ENCODE measurements around the gene TSKS. TPM values are rescaled to one million over a fixed set of nuclear protein-coding genes. Genes with fewer than 3 reads are reported as not detected.

TSKS gene
- polyA plus RNA-seq, 3 donors = 0.37 to 0.81 (median 0.51) TPM

- Histone ChIP-seq H3K9me3 (replicated peaks in 1 of 2; ENCODE audit: control insufficient read depth in 1 of 2, insufficient read depth in 1 of 2, low read length in 2 of 2) (no peaks in the 10 kb centered on the region), H2AFZ (ENCODE audit: insufficient read depth, low read depth, low read length, poor library complexity, severe bottlenecking) (peak overlapping the region; percentile 29), H3K79me2 (ENCODE audit: insufficient read depth, low read length) (no peaks in the 10 kb centered on the region), H3K36me3 (replicated peaks in 1 of 2; ENCODE audit: control insufficient read depth in 1 of 2, insufficient read depth in 2 of 2, low read length in 2 of 2) (no peaks in the 10 kb centered on the region), H3K27ac (ENCODE audit: low read depth in 1 of 2, low read length in 2 of 2) (peak overlapping the region; percentile 8 to 78), H3K27me3 (ENCODE audit: control insufficient read depth in 2 of 2, insufficient read depth in 2 of 2, low read length in 2 of 2) (no peaks in the 10 kb centered on the region), H3K4me1 (ENCODE audit: control insufficient read depth in 1 of 2, insufficient read depth in 2 of 2, low read length in 2 of 2) (peaks cover 11 to 19% of the 10 kb centered on the region in 2 donors), H4K20me1 (ENCODE audit: insufficient read depth, low read length) (no peaks in the 10 kb centered on the region), H3K4me3 (replicated peaks in 1 of 3; ENCODE audit: low read depth in 2 of 3, low read length in 3 of 3) (no peak overlapping the region), H3K9ac (ENCODE audit: insufficient read depth, low read length, poor library complexity, severe bottlenecking) (peak overlapping the region; percentile 32), H3K4me2 (replicated peaks; ENCODE audit: extremely low read depth, low read length, poor library complexity, severe bottlenecking) (no peak overlapping the region)
- no peak for TF ChIP-seq CTCF (IDR thresholded peaks at IDR 0.05)
- intact Hi-C loops (cut with micrococcal nuclease) = no loop called here
- no peaks in the 10 kb centered on the region for H3K36me3 Mint-ChIP-seq
- H3K4me3 Mint-ChIP-seq = peak overlapping the region; percentile 37 to 59
- peak overlapping the region; percentile 24 to 83 (median 72) for H3K27ac Mint-ChIP-seq
- H3K9me3 Mint-ChIP-seq = peaks cover 0 to 3% (median 0%) of the 10 kb centered on the region in 7 donors
- 69% methylated on average over 9 of the region's 16 CpGs for WGBS (ENCODE audit: insufficient coverage)
- H3K27me3 Mint-ChIP-seq (ENCODE audit: low read depth in 3 of 3) = peaks cover 0 to 8% (median 6%) of the 10 kb centered on the region in 3 donors
- H3K4me1 Mint-ChIP-seq = peaks cover 23% of the 10 kb centered on the region
- peak; percentile 14 to 67 (median 26) for DNase-seq
Observed at GRCh38 chr19:49761625-49762311, 1.3 kb downstream of the TSKS start.

GRCh38 chr19:49761249-49761624, 1.9 kb downstream of the TSKS start:
- peaks cover 11 to 19% of the 10 kb centered on the region in 2 donors for H3K4me1 ChIP-seq (ENCODE audit: control insufficient read depth in 1 of 2, insufficient read depth in 2 of 2, low read length in 2 of 2)
- H3K27me3 ChIP-seq (ENCODE audit: control insufficient read depth in 2 of 2, insufficient read depth in 2 of 2, low read length in 2 of 2) = no peaks in the 10 kb centered on the region
- TF ChIP-seq CTCF (IDR thresholded peaks at IDR 0.05) = no peak
- Mint-ChIP-seq H3K9me3 (peaks cover 0 to 6% (median 2%) of the 10 kb centered on the region in 7 donors), H3K36me3 (no peaks in the 10 kb centered on the region), H3K27ac (peak overlapping the region; percentile 24 to 83 (median 72)), H3K27me3 (ENCODE audit: low read depth in 3 of 3) (peaks cover 0 to 8% (median 6%) of the 10 kb centered on the region in 3 donors), H3K4me1 (peaks cover 22% of the 10 kb centered on the region), H3K4me3 (peak overlapping the region in 1 of 2 donors; percentile 59)
- no peak overlapping the region for H3K4me2 ChIP-seq (replicated peaks; ENCODE audit: extremely low read depth, low read length, poor library complexity, severe bottlenecking)
- no peak overlapping the region for H3K4me3 ChIP-seq (replicated peaks in 1 of 3; ENCODE audit: low read depth in 2 of 3, low read length in 3 of 3)
- H3K9ac ChIP-seq (ENCODE audit: insufficient read depth, low read length, poor library complexity, severe bottlenecking) = no peak overlapping the region
- no peak for DNase-seq
- peaks cover 1% of the 10 kb centered on the region in 2 donors for H3K9me3 ChIP-seq (replicated peaks in 1 of 2; ENCODE audit: control insufficient read depth in 1 of 2, insufficient read depth in 1 of 2, low read length in 2 of 2)
- H3K36me3 ChIP-seq (replicated peaks in 1 of 2; ENCODE audit: control insufficient read depth in 1 of 2, insufficient read depth in 2 of 2, low read length in 2 of 2) = no peaks in the 10 kb centered on the region
- intact Hi-C loops (cut with micrococcal nuclease) = no loop called here
- no CpG with 5 or more reads among the region's 1 CpG for WGBS (ENCODE audit: insufficient coverage)
- H4K20me1 ChIP-seq (ENCODE audit: insufficient read depth, low read length) = no peaks in the 10 kb centered on the region
- no peaks in the 10 kb centered on the region for H3K79me2 ChIP-seq (ENCODE audit: insufficient read depth, low read length)
- peak overlapping the region; percentile 8 to 78 for H3K27ac ChIP-seq (ENCODE audit: low read depth in 1 of 2, low read length in 2 of 2)
- peak overlapping the region; percentile 29 for H2AFZ ChIP-seq (ENCODE audit: insufficient read depth, low read depth, low read length, poor library complexity, severe bottlenecking)
